Medulla oblongata (tissue), 1 donor: ENCODE results near the gene ADPGK.
"Not testable (repeated sequence)": the region's sequence is repeated elsewhere in the genome, so short reads cannot be mapped to it uniquely, and the experiment has no call there.

Source experiments
- DNase-seq: peaks from one replicate; pipeline ENCODE4 v3.0.0-alpha.2; 2015; ENCODE audit errors: extremely low spot score

Gene ADPGK

DNA sequence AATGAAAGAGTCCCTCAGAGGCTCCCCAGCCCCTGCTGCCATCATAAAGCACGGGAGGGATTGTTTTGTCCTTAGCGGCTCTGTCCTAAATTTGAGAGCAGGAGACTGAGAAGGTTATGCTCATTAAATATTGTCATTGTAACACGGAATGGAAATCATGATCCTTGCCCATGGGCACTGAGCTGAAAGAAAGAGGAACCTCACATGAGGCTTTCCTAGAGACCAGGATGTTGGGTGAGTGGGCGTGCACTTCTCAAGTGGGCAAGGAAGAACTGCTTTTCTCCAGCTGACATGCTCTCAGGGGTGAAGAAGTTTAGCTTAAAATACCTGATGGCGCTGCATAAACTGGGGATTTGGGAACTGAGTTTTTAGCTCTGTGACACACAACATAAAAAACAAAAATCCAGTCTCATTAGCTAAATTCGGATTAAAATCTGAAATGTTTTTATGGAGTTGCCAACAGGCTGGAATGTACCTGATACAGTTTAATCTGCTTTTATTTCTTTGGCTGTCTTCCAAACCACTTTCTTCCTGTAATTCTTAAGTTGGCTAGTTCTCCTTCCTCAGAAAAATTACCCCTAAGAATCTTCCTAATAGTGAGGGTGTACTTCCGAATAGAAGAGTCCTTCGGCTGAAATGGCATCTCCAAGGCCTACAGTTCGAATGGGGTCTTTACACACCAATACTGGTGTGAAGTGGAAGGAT, 31.7 kb downstream of the ADPGK start:
- peak; percentile 69 for DNase-seq

DNA sequence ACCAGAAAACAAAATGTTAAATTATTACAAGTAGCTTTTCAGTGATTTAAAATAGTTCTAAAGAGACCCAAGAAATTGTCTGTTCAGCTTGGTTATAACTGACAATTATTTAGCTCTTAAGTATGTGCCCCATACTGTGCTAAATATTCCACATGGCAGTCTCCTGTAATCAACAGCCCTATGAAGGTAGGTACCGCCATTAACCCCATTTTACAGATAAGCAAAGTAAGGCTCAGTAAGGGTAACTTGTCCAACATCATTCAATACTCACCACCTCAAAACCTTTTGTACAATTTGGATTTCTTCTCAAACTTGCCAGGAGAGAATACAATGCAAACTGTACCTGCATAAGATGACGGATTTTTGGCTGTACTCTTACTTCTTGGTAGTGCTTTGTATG, 33.9 kb downstream of the ADPGK start:
- no peak for DNase-seq

DNA sequence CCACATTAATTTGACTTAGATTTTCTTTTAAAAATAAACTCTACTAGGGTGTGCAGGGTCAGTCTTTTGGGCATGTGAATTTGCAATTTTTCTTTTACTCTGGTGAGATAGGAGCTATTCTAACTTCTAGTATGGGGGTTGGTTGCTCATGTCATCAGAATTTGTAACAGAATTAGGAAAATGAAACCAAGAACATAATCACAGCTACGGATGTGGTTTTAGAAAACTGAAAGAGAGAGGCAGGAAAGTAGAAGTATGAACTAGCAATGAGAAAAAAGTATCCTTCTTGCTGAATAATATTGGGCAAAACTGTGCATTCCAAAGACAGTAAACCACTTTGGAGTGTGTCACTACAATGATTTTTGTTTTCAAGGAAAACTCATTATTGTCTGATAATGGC, 43.3 kb downstream of the ADPGK start:
- no peak for DNase-seq

DNA sequence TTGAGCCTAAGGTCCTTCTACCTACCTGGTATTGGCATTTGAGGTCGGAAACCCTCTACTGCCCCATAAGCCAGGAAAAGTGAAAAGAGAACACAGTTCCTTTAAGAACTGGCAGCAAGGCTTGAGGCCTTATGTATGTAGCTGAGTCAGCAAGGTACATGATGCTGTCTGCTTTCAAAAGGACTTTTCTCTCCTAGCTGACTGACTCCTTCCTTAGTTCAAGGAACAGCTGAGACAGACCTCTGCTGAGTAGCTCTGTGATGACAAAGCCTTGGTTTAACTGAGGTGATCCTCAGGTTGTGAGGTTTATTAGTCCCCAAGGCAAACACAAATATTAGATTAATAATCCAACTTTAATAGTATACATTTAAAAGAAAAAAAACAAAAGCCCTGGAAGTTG, 45.8 kb downstream of the ADPGK start:
- DNase-seq, result no peak

DNA sequence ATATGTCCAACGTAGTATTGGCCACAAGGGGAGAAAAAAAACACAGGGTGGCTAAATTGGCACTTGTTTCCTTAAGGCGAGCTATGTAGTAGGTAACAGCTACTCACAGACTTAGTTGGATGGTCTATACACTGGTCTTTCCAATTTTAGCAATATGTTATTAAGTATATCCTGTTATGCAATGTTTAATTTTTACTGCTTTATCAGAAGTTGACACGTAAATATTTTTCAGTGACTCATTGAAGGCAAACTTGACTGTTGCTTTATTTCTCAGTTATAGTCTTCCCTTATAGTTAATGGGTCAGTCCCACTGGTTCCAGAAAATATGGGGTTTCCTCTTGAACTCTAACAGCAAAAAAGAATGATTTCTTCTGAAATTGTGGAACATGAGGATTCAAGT, 46.5 kb downstream of the ADPGK start:
- no peak for DNase-seq

DNA sequence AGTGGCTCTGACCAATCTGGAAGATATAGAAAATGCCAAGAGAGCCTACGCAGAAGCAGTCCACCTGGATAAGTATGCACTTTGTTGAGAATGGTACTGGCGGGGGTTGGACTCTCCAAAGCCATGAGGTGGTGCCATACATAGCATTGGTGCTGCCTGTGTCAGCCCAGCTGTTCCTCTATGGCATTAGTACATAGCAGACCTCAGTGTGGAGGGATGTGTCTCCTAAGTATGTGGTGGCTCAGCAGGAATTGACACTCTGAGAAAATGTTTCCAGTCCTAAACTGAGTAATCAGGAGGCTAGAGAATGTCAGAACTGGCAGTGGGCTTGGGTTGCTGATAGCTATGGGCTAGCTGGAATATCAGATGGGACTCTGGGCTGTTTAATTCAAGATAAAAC, 48.4 kb downstream of the ADPGK start:
- DNase-seq, result no peak

DNA sequence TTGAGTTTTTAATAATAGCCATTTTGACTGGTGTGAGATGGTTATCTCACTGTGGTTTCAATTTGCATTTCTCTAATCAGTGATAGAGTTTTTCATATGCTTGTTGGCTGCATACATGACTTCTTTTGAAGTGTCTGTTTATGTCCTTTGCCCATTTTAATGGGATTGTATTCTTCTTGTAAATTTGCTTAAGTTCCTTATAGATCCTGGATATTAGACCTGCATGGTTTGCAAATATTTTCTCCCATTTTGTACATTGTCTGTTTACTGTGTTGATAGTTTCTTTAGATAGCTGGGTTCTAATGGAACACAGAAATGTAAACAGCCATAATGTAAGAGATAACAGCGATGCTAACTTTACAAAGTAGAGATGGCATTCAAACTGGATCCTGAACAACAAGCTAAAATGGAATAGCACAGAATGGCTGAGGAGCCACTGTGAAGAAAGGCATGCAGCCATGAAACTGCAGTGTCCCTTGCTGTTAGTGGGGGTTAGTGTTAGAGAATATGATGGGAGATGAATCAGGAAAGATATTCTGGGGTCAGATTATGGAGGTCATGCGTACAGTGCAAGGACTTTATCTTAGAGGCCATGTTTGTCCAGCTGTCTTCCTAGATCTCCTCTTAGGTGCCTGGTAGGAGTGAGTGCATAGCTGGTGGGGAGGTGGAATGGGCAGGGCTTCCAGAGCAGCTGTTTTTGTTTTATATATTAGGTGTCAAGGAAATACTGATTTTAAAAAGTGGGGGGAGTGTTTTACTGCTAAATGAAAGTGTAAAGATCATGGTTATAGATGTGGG, 49.4 kb downstream of the ADPGK start:
- DNase-seq, result no peak

DNA sequence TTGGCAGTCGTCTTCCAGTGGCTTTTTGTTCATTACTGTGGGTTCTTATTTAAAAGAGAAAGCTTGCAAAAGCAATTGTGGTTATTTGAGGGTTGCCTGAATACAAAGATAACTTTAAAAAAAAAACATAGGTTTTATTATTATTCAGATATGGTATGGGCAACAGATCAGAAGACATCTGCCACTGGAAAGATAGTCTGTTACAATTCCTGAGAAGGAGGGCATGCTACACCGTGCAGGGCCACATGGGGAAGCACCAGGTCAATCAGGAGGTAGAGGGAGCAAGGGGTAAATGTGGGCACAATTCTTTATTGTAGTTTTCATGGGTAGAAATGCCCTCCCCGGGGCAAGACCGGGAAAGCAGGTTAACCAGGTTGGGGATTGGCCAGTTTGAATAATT, 51.0 kb downstream of the ADPGK start:
- no peak for DNase-seq

DNA sequence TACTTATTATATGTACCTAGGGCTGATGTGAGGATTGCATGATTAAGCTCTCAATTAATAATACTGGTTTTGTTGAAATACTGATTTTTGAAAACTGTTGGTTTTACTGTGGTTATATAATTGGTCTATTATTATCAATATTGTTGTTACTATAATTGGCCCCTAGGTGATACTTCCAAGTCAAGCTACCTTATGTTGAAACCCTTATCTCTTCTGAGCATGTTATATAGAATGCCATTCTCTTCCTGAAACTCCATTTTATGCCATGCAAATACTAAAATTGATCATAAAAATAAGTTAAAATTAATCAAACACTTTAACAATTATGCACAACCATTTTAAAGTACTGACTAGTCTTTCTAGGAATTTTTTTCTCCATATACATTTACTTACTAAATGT, 51.5 kb downstream of the ADPGK start:
- DNase-seq, result no peak

DNA sequence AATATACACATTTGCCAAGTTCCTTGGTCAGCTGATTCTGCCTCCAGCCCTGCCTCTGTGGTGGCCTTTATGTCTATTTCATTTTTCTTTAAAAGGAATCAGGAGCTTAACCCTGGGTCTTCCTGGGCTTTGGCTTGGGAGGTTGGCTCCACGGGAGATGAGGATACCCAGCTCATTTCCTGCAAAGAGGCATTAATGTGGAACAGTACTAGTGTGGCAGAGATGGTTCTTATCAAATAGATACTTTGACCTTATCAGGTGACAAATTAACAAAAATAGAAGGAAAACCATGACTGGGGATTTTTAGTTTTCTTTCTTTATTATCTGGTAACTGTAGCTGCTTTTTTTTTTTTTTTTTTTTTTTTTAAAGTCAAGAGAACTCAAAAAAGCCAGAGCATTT, 54.7 kb downstream of the ADPGK start:
- no peak for DNase-seq

DNA sequence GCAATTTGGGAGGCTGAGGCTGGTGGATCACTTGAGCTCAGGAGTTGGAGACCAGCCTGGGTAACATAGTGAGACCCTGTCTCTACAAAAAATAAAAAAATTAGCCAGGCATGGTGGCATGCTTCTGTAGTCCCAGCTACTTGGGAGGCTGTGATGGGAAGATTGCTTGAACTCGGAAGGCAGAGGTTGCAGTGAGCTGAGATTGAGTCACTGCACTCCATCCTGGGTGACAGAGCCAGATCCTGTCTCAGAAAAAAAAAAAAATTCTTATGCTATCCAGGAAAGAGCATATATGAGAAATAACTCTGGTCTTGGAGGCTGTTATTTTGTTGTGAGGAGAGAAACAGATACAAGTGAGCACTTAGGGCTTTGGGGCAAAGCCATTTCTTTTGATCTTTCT, 55.3 kb downstream of the ADPGK start:
- DNase-seq, result not testable (repeated sequence)

DNA sequence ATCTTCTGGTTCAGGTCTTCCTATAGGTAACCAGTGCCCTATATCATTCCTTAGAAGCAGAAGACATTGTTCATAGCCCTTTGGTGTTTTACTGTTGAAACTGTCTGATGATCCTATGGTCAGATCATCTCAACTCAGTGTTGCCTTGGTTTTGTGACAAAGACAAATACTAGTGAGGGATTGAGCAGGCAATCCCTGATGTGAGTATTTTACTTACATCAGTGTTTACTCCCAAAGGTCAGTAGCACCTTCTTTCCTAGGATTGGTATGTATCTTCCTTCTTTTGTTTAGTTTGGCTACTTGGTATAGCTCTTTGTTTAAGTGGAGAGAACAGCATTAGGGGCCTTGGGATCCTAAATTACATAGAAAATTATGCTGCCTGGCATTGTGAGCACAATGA, 56.4 kb downstream of the ADPGK start:
- DNase-seq, result no peak

DNA sequence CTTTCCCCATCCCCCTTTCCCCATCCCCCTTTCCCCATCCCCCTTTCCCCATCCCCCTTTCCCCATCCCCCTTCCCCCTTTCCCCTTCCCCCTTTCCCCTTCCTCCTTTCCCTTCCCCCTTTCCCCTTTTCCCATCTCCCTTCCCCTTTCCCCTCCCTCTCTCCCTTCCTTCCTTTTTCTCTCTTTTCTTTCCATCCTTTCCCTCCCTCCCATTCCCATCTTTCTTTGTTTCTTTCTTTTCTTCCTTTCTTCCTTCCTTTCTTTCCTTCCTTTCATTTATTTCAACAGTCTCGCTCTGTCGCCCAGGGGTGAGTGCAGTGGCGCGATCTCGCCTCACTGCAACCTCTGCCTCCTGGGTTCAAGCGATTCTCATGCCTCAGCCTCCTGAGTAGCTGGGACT, 57.7 kb downstream of the ADPGK start:
- not testable (repeated sequence) for DNase-seq

DNA sequence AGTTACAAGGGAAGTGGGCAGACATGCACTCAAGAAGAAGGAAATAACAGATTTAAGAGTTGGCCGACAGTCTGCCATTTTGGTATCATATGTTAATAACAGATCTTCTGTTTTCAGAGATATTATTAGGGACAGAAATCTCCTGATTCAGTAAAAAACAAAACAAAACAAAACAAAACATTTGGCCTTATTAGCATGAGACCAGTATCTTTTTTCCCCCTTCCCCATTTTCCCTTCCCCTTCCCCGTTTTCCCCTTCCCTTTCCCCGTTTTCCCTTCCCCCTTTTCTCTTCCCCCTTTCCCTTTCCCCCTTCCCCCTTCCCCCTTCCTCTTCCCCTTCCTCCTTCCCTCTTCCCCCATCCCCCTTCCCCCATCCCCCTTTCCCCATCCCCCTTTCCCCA, 58.1 kb downstream of the ADPGK start:
- DNase-seq, result no peak

DNA sequence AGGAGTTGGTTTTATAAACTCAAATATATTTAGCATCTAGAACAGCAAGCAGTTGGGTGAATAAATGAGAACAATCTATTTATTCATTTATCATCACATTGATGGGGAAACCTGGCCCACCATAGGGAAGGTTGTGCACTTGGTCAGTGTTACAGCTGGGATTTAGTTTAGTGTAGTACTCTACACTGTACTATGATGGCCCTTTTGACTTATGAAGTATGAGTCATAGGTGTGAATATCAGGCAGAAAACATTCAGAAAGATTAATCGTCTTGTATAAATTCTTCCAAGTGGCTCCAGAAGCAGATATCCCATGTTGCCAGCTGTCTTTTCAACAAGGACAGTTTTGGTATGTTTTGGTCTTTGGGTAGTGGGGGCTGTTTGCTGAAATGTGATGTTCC, 59.5 kb downstream of the ADPGK start:
- DNase-seq, result no peak

DNA sequence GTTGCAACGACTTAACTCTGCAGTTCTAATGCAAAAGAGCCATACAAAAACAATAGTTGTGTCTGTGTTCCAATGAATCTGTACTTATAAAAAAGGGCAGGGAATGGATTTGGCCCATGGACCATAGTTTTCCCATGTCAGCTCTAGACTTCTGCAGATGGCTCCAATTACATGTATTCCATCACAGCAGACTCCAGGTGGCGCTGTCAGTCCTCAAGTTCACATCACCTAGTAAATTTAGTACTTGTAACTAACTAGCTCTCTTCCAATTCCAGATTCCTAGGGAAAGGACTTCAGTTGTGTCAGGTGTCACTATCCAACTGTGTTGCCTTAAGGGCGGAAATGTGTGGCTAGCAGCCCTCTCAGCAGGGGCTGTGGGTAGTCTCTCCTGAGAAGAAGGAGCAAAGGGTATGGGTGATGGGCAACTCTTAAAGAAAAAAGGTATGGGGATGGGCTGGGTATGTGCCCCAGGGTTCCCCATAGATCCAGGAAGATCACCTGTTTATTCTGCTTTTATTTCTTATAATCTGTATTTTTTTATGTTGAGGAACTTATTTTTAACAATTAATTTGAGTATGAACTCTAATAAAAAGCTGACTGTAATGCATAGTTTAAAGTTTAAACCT, 61.4 kb downstream of the ADPGK start:
- peak; percentile 71 for DNase-seq

DNA sequence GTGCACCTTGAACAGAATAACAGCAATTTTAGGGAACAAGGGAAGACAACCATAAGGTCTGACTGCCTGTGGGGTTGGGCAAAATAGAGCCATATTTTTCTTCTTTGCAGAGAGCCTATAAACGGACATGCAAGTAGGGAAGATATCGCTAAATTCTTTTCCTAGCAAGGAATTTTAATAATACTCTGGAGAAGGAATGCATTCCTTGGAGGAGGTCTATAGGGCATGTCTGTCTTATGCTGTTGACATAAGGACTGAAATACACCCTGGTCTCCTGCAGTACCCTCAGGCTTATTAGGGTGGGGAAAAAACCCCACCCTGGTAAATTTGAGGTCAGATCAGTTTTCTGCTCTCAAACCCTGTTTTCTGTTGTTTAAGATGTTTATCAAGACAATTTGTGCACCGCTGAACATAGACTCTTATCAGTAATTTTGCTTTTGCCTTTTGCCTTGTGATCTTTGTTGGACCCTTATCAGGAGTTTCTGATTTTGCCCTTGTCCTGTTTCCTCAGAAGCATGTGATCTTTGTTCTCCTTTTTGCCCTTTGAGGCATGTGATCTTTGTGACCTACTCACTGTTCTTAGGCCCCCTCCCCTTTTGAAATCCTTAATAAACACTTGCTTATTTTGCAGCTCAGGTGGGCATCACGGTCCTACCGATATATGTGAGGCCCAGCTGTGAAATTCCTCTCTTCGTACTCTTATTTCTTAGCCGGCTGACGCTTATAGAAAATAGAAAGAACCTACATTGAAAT, 74.8 kb downstream of the ADPGK start:
- DNase-seq, result not testable (repeated sequence)

DNA sequence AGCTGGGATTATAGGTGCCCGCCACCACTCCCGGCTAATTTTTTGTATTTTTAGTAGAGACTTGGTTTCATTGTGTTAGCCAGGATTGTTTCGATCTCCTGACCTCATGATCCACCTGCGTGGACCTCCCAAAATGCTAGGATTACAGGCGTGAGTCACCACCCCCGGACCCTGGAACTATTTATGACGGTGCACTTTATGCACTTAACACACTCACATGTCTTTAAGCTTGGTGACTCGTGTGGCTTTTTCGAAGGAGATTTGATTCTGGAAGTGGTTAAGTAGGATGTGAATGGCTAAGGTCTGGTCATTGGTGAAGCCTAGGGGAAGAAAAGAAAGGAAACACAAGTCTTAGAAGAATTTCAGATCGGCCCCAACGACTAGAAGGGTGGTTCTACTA, 77.3 kb downstream of the ADPGK start:
- no peak for DNase-seq
